HS-27A (cell line): Measurements from ENCODE around the gene ONECUT1.

Experiments used
- DNase-seq: peaks from one replicate; pipeline ENCODE4 v3.0.0-alpha.2; 2012; ENCODE audit warnings: low read depth, missing footprints

ONECUT1 gene

DNA sequence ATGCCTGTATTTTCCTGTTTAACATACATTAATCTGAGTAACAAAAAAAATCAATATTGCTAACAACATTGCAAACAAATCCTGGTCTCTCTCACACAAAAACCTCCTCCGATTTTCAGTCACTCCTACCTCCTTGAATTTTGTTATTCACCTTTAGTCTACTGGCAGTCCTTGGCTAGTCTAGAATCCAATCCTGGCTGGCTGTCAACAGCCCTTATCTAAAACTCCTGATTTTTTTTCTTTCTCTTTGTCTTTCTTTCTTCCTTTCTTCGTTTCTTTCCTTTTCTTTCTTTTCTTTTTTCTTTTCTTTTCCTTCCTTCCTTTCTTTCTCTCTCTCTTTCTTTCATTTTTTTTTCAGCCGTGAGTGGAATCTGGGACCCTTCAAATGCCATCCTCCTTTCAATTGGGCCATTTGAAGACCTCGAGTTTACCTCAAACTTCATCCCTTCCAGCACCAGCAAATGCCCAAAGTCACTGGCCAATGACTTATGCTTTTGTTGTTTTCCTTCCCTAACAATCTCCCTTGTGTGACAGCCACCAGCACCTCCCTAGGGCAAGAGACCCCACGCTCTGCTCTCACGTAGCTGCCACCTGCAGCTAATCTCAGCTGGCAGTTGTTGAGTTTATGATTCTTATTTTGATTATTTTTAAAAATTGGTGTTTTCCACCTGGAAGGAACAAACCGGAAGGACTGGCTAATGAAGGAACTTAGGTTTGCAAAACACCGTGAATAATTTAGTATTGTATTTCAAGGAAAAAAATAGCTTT is 6.8 kb upstream of the ONECUT1 start:
- no peak for DNase-seq

- no peak for DNase-seq
These were observed 6.0 kb upstream of the ONECUT1 start for GRCh38 chr15:52796228-52796521.

DNA sequence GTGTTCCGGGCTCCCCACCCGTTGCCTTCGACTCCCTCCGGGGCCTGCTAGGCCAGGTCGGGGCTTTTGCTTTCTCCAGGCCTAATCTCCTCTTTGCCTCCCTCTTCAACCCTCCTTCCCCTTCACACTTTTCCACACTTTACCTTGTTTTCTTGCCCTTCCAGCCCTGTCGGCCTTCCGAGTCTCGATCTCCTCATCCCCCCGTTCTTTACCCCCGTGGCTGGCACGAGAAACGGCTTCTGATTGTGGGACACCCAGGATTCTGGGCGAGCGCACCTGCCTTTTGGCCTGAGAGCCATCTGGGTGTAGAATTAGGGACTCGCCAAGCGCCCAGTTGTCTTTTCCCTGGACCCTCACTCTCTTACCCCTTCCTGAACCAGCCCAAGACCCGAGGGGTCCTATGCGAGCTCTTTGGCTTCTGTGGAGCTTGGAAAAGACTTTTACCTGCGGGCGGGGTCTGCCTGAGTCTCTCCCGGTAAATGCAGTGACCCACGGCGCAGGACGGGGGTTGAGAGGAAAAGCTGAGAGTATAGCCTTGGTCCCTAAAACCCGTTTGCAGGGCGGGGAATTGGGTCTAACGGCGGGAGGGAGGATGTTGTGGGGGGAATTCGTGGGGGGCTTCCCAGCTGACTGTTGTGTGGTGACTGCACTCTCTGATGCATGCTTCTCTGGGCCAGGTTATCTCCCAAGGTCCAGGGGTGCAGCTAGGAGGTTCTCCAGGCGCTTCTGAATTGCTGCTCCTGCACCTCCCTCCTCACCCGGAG is 5.5 kb upstream of the ONECUT1 start:
- DNase-seq: no peak

DNA sequence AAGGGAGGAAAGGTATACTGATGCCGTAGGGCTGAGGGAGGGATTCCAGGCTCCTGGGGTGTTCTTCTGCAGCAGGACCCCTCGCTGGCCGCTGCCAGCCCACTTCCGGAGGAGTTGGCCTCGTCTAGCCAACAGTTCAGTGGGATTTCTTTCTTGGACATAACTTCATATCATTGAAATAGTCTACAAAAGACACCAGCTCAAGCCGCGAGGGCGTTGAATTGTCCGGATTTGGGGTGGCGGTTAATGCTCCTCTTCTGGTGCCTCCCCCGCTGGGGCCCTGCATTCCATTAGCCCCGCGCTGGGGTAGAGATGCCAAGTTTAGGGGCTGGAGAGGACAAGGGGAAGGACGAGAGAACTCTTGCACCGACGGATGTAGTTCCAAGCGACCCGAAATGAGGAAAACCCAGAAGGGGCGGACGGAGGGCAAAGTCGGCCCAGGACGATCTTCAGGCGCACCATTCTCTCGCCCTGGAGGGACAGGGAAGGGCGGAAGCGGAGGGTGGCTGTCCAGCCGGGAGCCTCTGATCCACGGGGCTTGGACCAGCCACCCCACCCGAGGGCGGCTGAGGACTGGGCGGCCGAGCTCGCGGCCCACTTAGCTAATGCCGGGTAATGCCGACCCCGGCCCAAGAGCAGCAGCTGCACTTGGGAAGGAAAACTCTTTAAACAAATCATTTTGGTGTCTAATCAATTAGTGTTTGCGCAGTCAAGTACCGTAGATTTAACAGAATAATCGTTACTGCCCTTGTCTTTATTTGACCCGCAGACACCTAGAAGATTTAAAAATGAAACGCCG is 4.7 kb upstream of the ONECUT1 start:
- DNase-seq: no peak

- no peak for DNase-seq
These were observed 1.6 kb upstream of the ONECUT1 start for GRCh38 chr15:52791776-52792175.

DNA sequence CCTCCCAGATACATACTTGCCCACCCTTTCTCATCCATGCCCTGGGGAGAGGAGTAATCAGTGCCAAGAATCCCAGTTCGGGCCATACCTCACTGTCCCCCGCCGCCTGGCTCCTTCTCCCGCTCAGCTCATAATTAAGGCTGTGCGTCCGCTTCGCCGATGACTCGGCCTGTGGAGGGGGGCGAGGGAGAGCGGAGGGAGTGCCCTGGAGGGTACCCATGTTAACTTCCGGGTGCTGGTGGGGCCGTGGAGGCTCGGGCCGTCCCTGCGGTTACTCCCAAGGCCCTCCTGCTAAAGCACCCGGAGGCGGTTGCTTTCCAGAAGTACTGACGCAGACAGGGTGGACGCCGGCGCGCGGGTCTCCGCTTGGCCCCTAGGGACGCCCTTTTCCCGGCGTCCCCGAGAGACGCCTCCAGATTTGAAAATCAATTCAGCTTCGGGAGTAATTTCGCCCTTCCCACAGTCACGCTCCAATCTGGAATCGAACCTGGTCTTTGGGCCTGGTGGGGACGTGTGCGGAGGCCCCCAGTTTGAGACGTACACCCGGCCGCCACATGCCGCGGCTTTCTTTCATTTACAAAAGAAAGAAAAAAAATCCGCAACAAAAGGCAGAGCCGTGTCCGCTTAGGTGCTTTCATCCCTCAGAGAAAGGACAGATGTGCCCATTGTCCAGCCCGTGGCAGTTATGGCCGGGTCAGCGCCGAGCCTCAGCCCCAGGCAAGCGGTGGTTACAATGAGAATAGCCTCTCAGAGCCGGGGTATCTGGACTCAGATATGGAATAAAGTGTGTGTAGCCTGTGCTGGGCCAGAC is 1.0 kb upstream of the ONECUT1 start:
- no peak for DNase-seq

- no peak for DNase-seq
These were observed 451 bp downstream of the ONECUT1 start for GRCh38 chr15:52789601-52790168.

GRCh38 chr15:52789008-52789600 is 1.0 kb downstream of the ONECUT1 start:
- no peak for DNase-seq

- no peak for DNase-seq
These were observed 1.8 kb downstream of the ONECUT1 start for GRCh38 chr15:52788099-52788986.

DNA sequence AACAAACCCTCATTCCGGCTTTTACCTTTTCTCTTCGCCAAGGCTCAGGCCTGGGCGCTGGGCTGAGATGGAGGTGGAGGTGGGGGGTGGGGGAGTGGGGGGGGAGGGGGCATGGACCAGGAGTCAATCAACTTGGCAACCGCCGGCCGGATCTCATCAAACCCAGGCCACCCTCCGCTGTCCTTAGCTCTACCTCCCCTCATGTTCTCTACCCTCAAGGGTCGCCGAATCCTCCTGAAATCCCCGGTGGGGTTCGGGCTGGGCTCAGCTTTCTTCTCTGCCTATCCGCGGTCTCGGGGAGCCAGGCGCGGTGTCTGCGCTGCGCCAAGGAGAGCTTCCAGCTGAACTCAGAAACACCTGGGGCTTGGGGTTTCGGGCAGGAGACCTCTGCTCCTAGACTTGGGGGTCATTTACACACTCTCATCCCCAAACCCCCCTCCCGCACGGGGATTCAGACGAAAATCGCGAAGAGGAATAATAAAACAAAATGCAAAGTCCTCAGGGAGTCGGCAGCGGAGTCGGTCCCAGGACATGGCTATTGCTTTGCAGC is 2.5 kb downstream of the ONECUT1 start:
- no peak for DNase-seq

DNA sequence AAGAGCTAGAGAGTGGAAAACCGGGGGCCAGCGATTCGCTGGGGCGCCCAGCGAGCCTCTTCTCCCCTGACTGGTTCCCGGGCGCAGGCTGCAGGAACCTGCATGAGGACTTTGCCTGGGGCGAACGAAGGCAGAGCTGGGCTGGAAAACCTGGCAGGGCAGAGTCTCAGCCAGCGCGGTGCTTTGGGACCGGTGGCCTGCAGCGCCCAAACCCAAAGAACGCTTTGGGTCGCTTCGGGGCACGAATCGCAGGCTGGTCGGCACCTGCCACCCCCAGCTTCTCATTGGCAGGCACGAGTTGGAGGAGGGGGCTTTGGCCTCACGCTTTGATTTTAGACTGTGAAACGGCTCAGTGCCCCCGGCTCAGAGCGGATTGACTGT is 3.0 kb downstream of the ONECUT1 start:
- no peak for DNase-seq

DNA sequence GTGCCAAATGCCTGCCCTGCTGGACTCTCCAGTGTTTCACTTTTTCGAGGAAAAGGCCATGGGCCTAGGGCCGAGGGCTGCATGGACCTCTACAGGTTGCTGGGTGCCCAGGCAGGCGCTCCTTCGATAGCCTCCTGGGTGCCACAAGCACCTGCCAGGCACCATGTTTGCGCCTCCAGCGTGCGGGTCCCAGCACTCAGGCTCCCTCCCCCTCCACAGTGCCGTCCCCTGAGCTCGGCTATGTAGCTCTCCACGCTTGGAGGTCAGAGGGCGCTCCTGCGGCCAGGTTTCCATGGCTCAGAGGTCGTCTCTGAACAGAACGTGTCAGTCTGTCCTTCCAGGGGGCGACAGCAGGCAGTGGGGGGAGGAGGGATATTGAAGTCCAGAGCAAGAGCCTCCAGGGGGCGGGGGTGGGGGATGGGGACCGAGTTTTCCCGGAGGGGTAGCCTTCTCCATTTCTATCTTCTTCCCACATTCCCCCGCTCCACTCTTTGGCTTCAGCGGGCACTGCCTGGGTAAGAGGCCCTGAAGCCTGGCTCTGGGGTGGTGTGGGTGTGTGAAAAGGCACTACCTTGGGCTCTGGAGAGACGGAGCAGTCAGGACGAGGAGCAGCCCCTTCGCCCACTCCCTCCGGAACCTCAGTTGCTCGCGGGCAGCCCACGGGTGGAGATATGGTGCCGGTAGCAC is 3.6 kb downstream of the ONECUT1 start:
- DNase-seq: no peak

DNA sequence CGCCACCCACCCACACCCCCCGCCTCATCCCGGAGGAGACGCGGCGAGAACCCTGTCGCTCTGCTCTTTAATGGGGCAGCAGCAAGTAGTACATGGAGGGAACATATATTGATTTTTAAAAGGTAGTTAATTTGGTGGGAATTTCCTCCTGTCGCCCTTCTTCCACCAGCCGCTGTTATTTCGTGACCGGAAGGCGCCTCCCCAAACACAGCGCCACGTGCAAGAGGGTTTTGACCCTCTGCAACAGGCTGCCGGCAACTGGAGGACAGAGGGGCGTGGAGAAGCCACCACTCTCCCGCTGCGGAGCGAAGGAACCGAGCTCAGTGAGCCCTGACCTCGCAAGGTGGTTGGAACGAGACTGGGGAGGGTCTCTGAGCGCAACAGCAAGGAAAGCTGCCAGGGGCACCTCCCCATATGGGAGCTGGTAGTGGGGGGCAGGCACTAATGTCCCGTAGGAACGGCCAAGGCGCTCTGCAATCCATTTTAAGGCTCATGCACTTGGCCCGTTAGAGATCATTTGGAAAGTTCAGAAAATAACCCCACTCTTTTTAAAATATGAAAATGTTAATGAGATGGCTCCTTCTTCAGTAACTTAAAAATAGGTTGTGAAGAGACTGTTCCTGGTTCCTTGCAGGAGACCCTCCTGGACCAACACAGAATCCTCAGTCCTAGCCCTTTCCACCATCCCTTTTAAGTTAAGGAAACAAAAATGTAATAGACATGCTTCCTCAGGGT is 4.3 kb downstream of the ONECUT1 start:
- DNase-seq: no peak

GRCh38 chr15:52784799-52785671 is 5.1 kb downstream of the ONECUT1 start:
- no peak for DNase-seq

- no peak for DNase-seq
These were observed 6.0 kb downstream of the ONECUT1 start for GRCh38 chr15:52783929-52784798.

GRCh38 chr15:52783191-52783829 is 6.8 kb downstream of the ONECUT1 start:
- no peak for DNase-seq
